GM10266 (cell line): ENCODE results near the gene ENTHD1.

Source experiments
- DNase-seq: peaks from one replicate; pipeline ENCODE4 v3.0.0; 2012; ENCODE audit errors: extremely low spot score
- TF ChIP-seq, protein P1 (sequence below): IDR thresholded peaks from 2 replicates; pipeline ENCODE4 v1.5.1; 2012; ENCODE audit warnings: mild to moderate bottlenecking, low read depth; ENCODE audit not compliant: control insufficient read depth, insufficient read depth; ENCODE audit errors: missing control alignments

Gene ENTHD1

DNA sequence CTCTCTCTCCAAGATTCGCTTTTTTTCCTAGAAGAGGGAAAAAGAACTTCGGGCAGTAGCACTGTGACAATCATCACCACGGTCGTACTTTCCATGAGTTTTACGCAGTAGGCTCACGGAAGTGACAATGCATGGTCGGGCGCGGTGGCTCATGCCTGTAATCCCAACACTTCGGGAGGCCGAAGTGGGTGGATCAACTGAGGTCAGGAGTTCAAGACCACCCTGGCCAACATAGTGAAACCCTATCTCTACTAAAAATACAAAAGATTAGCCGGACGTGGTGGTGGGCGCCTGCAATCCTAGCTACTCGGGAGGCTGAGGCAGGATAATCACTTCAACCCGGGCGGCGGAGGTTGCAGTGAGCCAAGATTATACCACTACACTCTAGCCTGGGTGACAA, 30.7 kb upstream of the ENTHD1 start:
- no peak for DNase-seq
- TF ChIP-seq, protein P1, sequence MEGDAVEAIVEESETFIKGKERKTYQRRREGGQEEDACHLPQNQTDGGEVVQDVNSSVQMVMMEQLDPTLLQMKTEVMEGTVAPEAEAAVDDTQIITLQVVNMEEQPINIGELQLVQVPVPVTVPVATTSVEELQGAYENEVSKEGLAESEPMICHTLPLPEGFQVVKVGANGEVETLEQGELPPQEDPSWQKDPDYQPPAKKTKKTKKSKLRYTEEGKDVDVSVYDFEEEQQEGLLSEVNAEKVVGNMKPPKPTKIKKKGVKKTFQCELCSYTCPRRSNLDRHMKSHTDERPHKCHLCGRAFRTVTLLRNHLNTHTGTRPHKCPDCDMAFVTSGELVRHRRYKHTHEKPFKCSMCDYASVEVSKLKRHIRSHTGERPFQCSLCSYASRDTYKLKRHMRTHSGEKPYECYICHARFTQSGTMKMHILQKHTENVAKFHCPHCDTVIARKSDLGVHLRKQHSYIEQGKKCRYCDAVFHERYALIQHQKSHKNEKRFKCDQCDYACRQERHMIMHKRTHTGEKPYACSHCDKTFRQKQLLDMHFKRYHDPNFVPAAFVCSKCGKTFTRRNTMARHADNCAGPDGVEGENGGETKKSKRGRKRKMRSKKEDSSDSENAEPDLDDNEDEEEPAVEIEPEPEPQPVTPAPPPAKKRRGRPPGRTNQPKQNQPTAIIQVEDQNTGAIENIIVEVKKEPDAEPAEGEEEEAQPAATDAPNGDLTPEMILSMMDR = no peak

GRCh38 chr22:39923696-39924095, 30.1 kb upstream of the ENTHD1 start:
- no peak for DNase-seq
- TF ChIP-seq, protein P1 = no peak

- DNase-seq = no peak
- TF ChIP-seq, protein P1 = no peak
Observed at GRCh38 chr22:39920134-39920743, 26.7 kb upstream of the ENTHD1 start.

DNA sequence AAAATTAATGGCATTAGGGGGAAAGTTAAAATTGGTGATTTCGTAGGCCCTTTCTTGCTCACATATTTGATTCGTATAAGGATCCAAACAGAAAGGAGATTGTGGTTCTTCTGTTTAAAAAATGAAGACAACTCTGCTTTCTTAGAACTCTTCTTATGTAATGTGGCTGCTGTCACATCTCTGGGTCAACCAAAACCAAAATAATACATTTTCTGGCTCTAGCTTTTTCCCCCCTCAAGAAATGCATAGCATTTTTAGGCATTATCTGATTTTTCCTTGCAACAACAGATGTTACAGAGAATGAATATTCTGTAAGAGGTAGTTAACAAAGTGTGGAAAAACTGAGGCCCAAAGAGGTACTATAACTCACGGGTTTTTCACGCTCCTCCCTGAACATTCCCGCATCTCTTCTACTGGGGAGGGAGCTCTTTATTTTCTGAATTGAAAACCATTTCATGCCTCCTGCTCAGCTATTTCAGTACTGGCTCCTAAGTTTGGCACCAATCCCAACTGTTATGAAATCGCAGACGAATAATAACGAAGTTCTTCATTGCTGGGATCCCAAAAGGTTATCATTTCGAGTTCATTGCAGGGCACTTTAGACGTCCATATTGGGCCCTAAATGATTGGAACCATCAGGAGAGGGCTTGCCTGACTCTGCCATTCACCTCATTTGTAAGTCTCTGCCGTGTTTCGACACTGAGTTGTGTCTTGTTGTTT, 24.4 kb upstream of the ENTHD1 start:
- DNase-seq = no peak
- TF ChIP-seq, protein P1 = no peak

GRCh38 chr22:39917197-39917643, 23.7 kb upstream of the ENTHD1 start:
- TF ChIP-seq, protein P1 = no peak
- DNase-seq = no peak

- TF ChIP-seq, protein P1 = no peak
- no peak for DNase-seq
Observed at GRCh38 chr22:39916496-39916895, 22.9 kb upstream of the ENTHD1 start.

DNA sequence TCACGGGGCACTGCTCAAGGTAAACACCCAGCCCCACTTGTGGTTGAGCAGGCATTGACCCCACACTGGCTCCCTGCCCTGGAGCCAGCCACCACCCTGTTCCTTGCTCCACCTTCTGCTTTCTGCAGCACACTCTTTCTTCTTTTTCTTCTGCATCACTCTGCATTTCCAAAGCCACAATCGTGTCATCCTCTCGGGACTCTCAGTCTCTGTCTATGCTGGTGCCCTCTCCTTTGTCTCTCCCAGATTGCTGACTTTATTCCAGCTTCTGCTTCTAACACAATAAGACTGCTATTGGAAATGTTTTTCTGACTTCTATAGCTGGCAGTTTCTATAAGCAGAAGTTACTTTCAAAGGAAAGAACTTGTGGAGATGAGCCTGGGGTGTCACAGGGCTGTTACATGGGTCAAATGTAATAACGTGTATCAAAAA, 21.8 kb upstream of the ENTHD1 start:
- no peak for DNase-seq
- TF ChIP-seq, protein P1 = no peak
